MCF 10A (cell line): ENCODE measurements around the gene EXOSC7. TPM values are rescaled to one million over a fixed set of nuclear protein-coding genes. Genes with fewer than 3 reads are reported as not detected.

Experiments used
- BruUV-seq: library from RNA; stranded (reverse); fragments of 400-500 nt; replicated peaks from 2 replicates; lab custom pipeline; 2021; lab: Mats Ljungman, UMichigan
- CTCF ChIA-PET: fragments of 300-600 bp; sonication (Branson Sonifier 250); formaldehyde crosslinking; extraction: SDS; loops from one replicate; lab custom pipeline; 2021; ENCODE audit warnings: antibody characterized with exemption, inconsistent platforms; lab: Yijun Ruan, JAX
- POLR2A ChIA-PET: fragments of 300-600, 350-650 bp; sonication (Branson Sonifier 250); formaldehyde crosslinking; extraction: SDS; loops from one replicate; lab custom pipeline; 2020; ENCODE audit warnings: antibody characterized with exemption, inconsistent platforms; lab: Yijun Ruan, JAX
- DNase-seq: peaks from one replicate; pipeline ENCODE4 v3.0.0-alpha.2; 2018; ENCODE audit not compliant: unreplicated experiment
- H3K27ac Mint-ChIP-seq: one replicate; pipeline ENCODE4 v1.8.0; 2022; ENCODE audit warnings: mild to moderate bottlenecking, low read depth, mixed read lengths; ENCODE audit not compliant: unreplicated experiment
- H3K27me3 Mint-ChIP-seq: one replicate; pipeline ENCODE4 v1.8.0; 2022; ENCODE audit warnings: mixed read lengths; ENCODE audit not compliant: insufficient read depth, unreplicated experiment
- H3K36me3 Mint-ChIP-seq: one replicate; pipeline ENCODE4 v1.8.0; 2022; ENCODE audit warnings: mild to moderate bottlenecking, moderate library complexity, mixed read lengths; ENCODE audit not compliant: insufficient read depth, unreplicated experiment
- H3K4me1 Mint-ChIP-seq: one replicate; pipeline ENCODE4 v1.8.0; 2022; ENCODE audit warnings: mixed read lengths; ENCODE audit not compliant: insufficient read depth, unreplicated experiment
- H3K4me3 Mint-ChIP-seq: one replicate; pipeline ENCODE4 v1.8.0; 2022; ENCODE audit warnings: mild to moderate bottlenecking, moderate library complexity, mixed read lengths; ENCODE audit not compliant: unreplicated experiment
- H3K9me3 Mint-ChIP-seq: one replicate; pipeline ENCODE4 v1.8.0; 2022; ENCODE audit warnings: mixed read lengths; ENCODE audit not compliant: unreplicated experiment
- intact Hi-C: fragments of 100-400 bp; cut with micrococcal nuclease; formaldehyde crosslinking; loops from 2 replicates; pipeline ENCODE4 v1.14.1; 2022
- total RNA-seq: library from RNA; stranded (reverse); gene quantifications from 2 replicates; pipeline ENCODE4 v1.2.3, GENCODE V29; 2022
- TF ChIP-seq, protein P1 (sequence below): fragments of 200-600 bp; IDR thresholded peaks from one replicate; pipeline ENCODE4 v1.8.0; 2022; ENCODE audit warnings: antibody characterized with exemption, mild to moderate bottlenecking; ENCODE audit not compliant: unreplicated experiment

The EXOSC7 gene
- total RNA-seq, 1 experiment from 2014 or later = 73.3 TPM

- Mint-ChIP-seq H3K27me3 (no peaks in the 10 kb centered on the region), H3K27ac (no peak overlapping the region), H3K4me3 (no peak overlapping the region), H3K36me3 (no peaks in the 10 kb centered on the region), H3K9me3 (no peaks in the 10 kb centered on the region), H3K4me1 (peaks cover 10% of the 10 kb centered on the region)
- ChIA-PET POLR2A (interaction anchor here (0.7 kb wide), 1 partner anchor 11 kb away, joined by 3 read pairs; no protein-coding TSS in a partner anchor), CTCF (interaction anchor here (0.6 to 1.1 kb wide), 2 partner anchors 12 to 166 kb away, joined by 3 to 4 read pairs; no protein-coding TSS in a partner anchor)
- DNase-seq = no peak
- TF ChIP-seq, protein P1, sequence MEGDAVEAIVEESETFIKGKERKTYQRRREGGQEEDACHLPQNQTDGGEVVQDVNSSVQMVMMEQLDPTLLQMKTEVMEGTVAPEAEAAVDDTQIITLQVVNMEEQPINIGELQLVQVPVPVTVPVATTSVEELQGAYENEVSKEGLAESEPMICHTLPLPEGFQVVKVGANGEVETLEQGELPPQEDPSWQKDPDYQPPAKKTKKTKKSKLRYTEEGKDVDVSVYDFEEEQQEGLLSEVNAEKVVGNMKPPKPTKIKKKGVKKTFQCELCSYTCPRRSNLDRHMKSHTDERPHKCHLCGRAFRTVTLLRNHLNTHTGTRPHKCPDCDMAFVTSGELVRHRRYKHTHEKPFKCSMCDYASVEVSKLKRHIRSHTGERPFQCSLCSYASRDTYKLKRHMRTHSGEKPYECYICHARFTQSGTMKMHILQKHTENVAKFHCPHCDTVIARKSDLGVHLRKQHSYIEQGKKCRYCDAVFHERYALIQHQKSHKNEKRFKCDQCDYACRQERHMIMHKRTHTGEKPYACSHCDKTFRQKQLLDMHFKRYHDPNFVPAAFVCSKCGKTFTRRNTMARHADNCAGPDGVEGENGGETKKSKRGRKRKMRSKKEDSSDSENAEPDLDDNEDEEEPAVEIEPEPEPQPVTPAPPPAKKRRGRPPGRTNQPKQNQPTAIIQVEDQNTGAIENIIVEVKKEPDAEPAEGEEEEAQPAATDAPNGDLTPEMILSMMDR = no peak
- no TSS peak for BruUV-seq
- intact Hi-C loops = no loop called here
Measured at GRCh38 chr3:45029216-45029615, 53.2 kb downstream of the EXOSC7 start.

DNA sequence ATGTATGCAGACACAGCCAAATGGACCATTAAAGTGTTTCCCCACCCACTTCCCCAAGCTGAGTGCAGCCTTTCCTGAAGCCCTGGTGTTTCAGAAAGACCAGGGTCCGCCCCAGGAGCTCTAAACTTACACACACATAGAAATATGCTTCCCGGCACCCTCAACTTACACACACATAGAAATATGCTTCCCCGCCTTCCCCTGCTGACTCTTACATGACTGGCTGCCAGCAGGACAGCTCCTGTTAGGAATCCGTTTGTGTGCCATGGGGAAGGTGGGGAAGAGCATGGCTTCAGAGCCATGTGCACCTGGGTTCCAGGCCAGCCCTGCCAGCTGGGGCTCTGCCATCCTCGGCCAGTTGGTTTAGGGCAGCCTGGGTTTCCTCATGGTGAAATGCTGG, 53.6 kb downstream of the EXOSC7 start:
- DNase-seq = no peak
- Mint-ChIP-seq H3K4me1 (peaks cover 10% of the 10 kb centered on the region), H3K36me3 (no peaks in the 10 kb centered on the region), H3K27ac (no peak overlapping the region), H3K27me3 (no peaks in the 10 kb centered on the region), H3K4me3 (no peak overlapping the region), H3K9me3 (no peaks in the 10 kb centered on the region)
- no TSS peak for BruUV-seq
- ChIA-PET POLR2A (interaction anchor here (0.7 to 1.2 kb wide), 2 partner anchors 11 to 94 kb away, joined by 3 read pairs; no protein-coding TSS in a partner anchor), CTCF (interaction anchor here (0.6 to 1.1 kb wide), 3 partner anchors 12 to 1081 kb away, joined by 3 to 4 read pairs (median 3); no protein-coding TSS in a partner anchor)
- TF ChIP-seq, protein P1 = no peak
- intact Hi-C loops = no loop called here

- Mint-ChIP-seq H3K9me3 (no peaks in the 10 kb centered on the region), H3K4me1 (peaks cover 5% of the 10 kb centered on the region), H3K4me3 (no peak overlapping the region), H3K27me3 (no peaks in the 10 kb centered on the region), H3K27ac (no peak overlapping the region), H3K36me3 (no peaks in the 10 kb centered on the region)
- ChIA-PET POLR2A (no interaction called here), CTCF (interaction anchor here (0.6 to 4.8 kb wide), 3 partner anchors 9 to 494 kb away, joined by 4 to 23 read pairs (median 7); no protein-coding TSS in a partner anchor)
- no peak for DNase-seq
- no TSS peak for BruUV-seq
- TF ChIP-seq, protein P1 = no peak
- intact Hi-C loops = no loop called here
Measured at GRCh38 chr3:45031531-45031930, 55.5 kb downstream of the EXOSC7 start.

DNA sequence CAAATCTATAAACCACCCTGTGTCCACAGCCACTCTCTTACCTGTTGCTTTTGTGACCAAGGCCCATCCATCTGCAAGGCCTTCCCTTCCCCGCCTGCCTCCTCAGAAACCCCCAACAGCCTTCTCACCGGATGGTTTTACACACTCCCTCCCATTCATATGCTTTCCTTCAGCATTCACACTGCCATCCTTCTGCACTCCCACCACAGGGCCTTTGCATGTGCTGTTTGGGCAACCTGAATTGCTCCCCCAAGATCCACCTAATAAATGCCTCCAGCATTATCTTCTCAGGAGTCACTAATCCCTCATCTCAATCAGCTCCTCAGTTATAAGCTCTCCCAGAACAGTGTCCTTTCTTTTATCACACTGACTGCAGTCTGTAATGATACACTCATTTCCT, 56.1 kb downstream of the EXOSC7 start:
- ChIA-PET POLR2A (no interaction called here), CTCF (interaction anchor here (0.6 to 4.8 kb wide), 4 partner anchors 9 to 897 kb away, joined by 4 to 23 read pairs (median 6); no protein-coding TSS in a partner anchor)
- Mint-ChIP-seq H3K27ac (no peak overlapping the region), H3K36me3 (no peaks in the 10 kb centered on the region), H3K9me3 (no peaks in the 10 kb centered on the region), H3K27me3 (no peaks in the 10 kb centered on the region), H3K4me3 (no peak overlapping the region), H3K4me1 (no peaks in the 10 kb centered on the region)
- DNase-seq = no peak
- TF ChIP-seq, protein P1 = no peak
- intact Hi-C loops = no loop called here
- no TSS peak for BruUV-seq
